Uterus (tissue), 4 donors: Measurements from ENCODE around the gene UPK1A. TPM values are rescaled to one million over a fixed set of nuclear protein-coding genes. Genes with fewer than 3 reads are reported as not detected.
"Not testable (repeated sequence)": the region's sequence is repeated elsewhere in the genome, so short reads cannot be mapped to it uniquely, and the experiment has no call there.

Source experiments
- DNase-seq, 2 donors: peaks; one replicate each; pipeline ENCODE4 v3.0.0-alpha.2; 2019 to 2020
- H3K27ac ChIP-seq, 2 donors: fragments of 200-600 bp; sonication (generic); 1 replicate in 1 of 2; 2 replicates in 1 of 2; pipeline ENCODE4 v1.5.1; 2016 to 2018
- H3K27me3 ChIP-seq, 2 donors: fragments of 200-600 bp; sonication (generic); one replicate each; pipeline ENCODE4 v1.5.1; 2018 to 2019; ENCODE audit warnings: control low read depth in 1 of 2
- H3K36me3 ChIP-seq, 2 donors: fragments of 200-600 bp; sonication (generic); one replicate each; pipeline ENCODE4 v1.5.1; 2019; ENCODE audit warnings: control low read depth in 1 of 2
- H3K4me1 ChIP-seq, 2 donors: fragments of 200-600 bp; sonication (generic); one replicate each; pipeline ENCODE4 v1.5.1; 2018 to 2019; ENCODE audit warnings: control low read depth in 1 of 2
- H3K4me3 ChIP-seq, 2 donors: fragments of 200-600 bp; sonication (generic); 1 replicate in 1 of 2; 2 replicates in 1 of 2; pipeline ENCODE4 v1.5.1; 2018 to 2019; ENCODE audit warnings: mild to moderate bottlenecking in 1 of 2
- H3K9me3 ChIP-seq, 2 donors: fragments of 200-600 bp; sonication (generic); one replicate each; pipeline ENCODE4 v1.5.1; 2019; ENCODE audit warnings: control low read depth in 1 of 2
- CTCF ChIP-seq, 4 experiments: fragments of 200-600 bp in 2 of 4; fragments of 450-650 bp in 2 of 4; sonication (generic) in 2 of 4; IDR thresholded peaks; one replicate each; pipeline ENCODE4 v1.5.1; 2016 to 2019; ENCODE audit warnings: antibody characterized with exemption in 4 of 4, mild to moderate bottlenecking in 2 of 4, moderate library complexity in 1 of 4
- POLR2A ChIP-seq, 2 donors: fragments of 450-650 bp; IDR thresholded peaks; one replicate each; pipeline ENCODE4 v1.6.1; 2016; ENCODE audit warnings: antibody characterized with exemption in 2 of 2, mild to moderate bottlenecking in 1 of 2, moderate library complexity in 1 of 2
- intact Hi-C: fragments of 100-400 bp; cut with DNase I; formaldehyde crosslinking; loops from one replicate; pipeline ENCODE4 v1.15.1; 2023; ENCODE audit warnings: low total_unique reads
- total RNA-seq, 4 donors: library from RNA; depleted of rRNA in 3 of 4; stranded (reverse); fragments of >200 nt in 3 of 4; gene quantifications; one replicate each; pipeline versions ENCODE4 v1.1.0 to v1.2.4, GENCODE V29; 2014 to 2023
- donor health status: DM: yes; HTN: yes; CAD: no.

Gene UPK1A
- total RNA-seq, 4 donors from 2014 or later: 0.91 TPM; not detected in 3

- no peak for DNase-seq
- TF ChIP-seq CTCF (IDR thresholded peaks at IDR 0.05) (no peak), POLR2A (IDR thresholded peaks at IDR 0.05) (no peak)
- Histone ChIP-seq H3K4me3 (no peak overlapping the region), H3K9me3 (no peaks in the 10 kb centered on the region), H3K27ac (no peak overlapping the region), H3K27me3 (peaks cover 0 to 10% of the 10 kb centered on the region in 2 donors), H3K36me3 (no peaks in the 10 kb centered on the region), H3K4me1 (no peaks in the 10 kb centered on the region)
- intact Hi-C loops: no loop called here
Observed at GRCh38 chr19:35670686-35671085, 4.4 kb downstream of the UPK1A start.

GRCh38 chr19:35671818-35672217, 5.5 kb downstream of the UPK1A start:
- TF ChIP-seq CTCF (IDR thresholded peaks at IDR 0.05) (no peak), POLR2A (IDR thresholded peaks at IDR 0.05) (no peak)
- no peak for DNase-seq
- Histone ChIP-seq H3K9me3 (no peaks in the 10 kb centered on the region), H3K27ac (no peak overlapping the region), H3K4me3 (no peak overlapping the region), H3K4me1 (no peaks in the 10 kb centered on the region), H3K27me3 (peaks cover 0 to 10% of the 10 kb centered on the region in 2 donors), H3K36me3 (no peaks in the 10 kb centered on the region)
- intact Hi-C loops: no loop called here

- no peaks in the 10 kb centered on the region for H3K36me3 ChIP-seq
- H3K27me3 ChIP-seq: peaks cover 0 to 10% of the 10 kb centered on the region in 2 donors
- no peak for DNase-seq
- no peak overlapping the region for H3K27ac ChIP-seq
- intact Hi-C loops: no loop called here
- no peaks in the 10 kb centered on the region for H3K9me3 ChIP-seq
- no peaks in the 10 kb centered on the region for H3K4me1 ChIP-seq
- TF ChIP-seq CTCF (IDR thresholded peaks at IDR 0.05): no peak
- no peak for TF ChIP-seq POLR2A (IDR thresholded peaks at IDR 0.05)
- H3K4me3 ChIP-seq: no peak overlapping the region
Observed at GRCh38 chr19:35673121-35673804, 6.9 kb downstream of the UPK1A start.

GRCh38 chr19:35675589-35676140, 9.3 kb downstream of the UPK1A start:
- H3K27ac ChIP-seq: no peak overlapping the region
- intact Hi-C loops: no loop called here
- H3K4me1 ChIP-seq: no peaks in the 10 kb centered on the region
- peaks cover 0 to 10% of the 10 kb centered on the region in 2 donors for H3K27me3 ChIP-seq
- no peaks in the 10 kb centered on the region for H3K36me3 ChIP-seq
- TF ChIP-seq POLR2A (IDR thresholded peaks at IDR 0.05): no peak
- TF ChIP-seq CTCF (IDR thresholded peaks at IDR 0.05): no peak
- H3K9me3 ChIP-seq: no peaks in the 10 kb centered on the region
- no peak overlapping the region for H3K4me3 ChIP-seq
- no peak for DNase-seq

GRCh38 chr19:35689836-35690235, 23.5 kb downstream of the UPK1A start:
- Histone ChIP-seq H3K27me3 (no peaks in the 10 kb centered on the region), H3K4me1 (no peaks in the 10 kb centered on the region), H3K4me3 (no peak overlapping the region), H3K9me3 (no peaks in the 10 kb centered on the region), H3K27ac (no peak overlapping the region), H3K36me3 (no peaks in the 10 kb centered on the region)
- intact Hi-C loops: no loop called here
- no peak for DNase-seq
- no peak for TF ChIP-seq POLR2A (IDR thresholded peaks at IDR 0.05)
- TF ChIP-seq CTCF (IDR thresholded peaks at IDR 0.05): no peak

- H3K4me1 ChIP-seq, intact Hi-C loops, H3K9me3 ChIP-seq, H3K27ac ChIP-seq, H3K4me3 ChIP-seq, DNase-seq, H3K27me3 ChIP-seq, H3K36me3 ChIP-seq: not testable (repeated sequence)
Observed at GRCh38 chr19:35691106-35691505, 24.8 kb downstream of the UPK1A start.
